Immature natural killer cell (primary cell): Measurements from ENCODE around the gene GNAS-AS1. TPM values are rescaled to one million over a fixed set of nuclear protein-coding genes. Genes with fewer than 3 reads are reported as not detected.

Experiments
- DNase-seq, 3 donors: peaks; one replicate each; pipeline ENCODE4 v3.0.0; 2022; ENCODE audit warnings: mixed read lengths in 1 of 3
- H3K27ac Mint-ChIP-seq, 6 donors: one replicate each; pipeline ENCODE4 v1.8.0; 2020; ENCODE audit warnings: mixed read lengths in 6 of 6, mild to moderate bottlenecking in 5 of 6, inconsistent platforms in 4 of 6, moderate library complexity in 3 of 6
- H3K27me3 Mint-ChIP-seq, 3 donors: one replicate each; pipeline ENCODE4 v1.8.0; 2020 to 2021; ENCODE audit warnings: low read depth in 3 of 3, mild to moderate bottlenecking in 3 of 3, mixed read lengths in 3 of 3, moderate library complexity in 3 of 3, inconsistent platforms in 1 of 3
- H3K36me3 Mint-ChIP-seq, 3 donors: one replicate each; pipeline ENCODE4 v1.8.0; 2020; ENCODE audit warnings: mixed read lengths in 3 of 3, inconsistent platforms in 2 of 3, mild to moderate bottlenecking in 2 of 3
- H3K4me1 Mint-ChIP-seq, 2 donors: one replicate each; pipeline ENCODE4 v1.8.0; 2020; ENCODE audit warnings: inconsistent platforms in 2 of 2, mild to moderate bottlenecking in 2 of 2, mixed read lengths in 2 of 2, moderate library complexity in 1 of 2
- H3K4me3 Mint-ChIP-seq, 5 donors: one replicate each; pipeline ENCODE4 v1.8.0; 2020; ENCODE audit warnings: mild to moderate bottlenecking in 5 of 5, mixed read lengths in 5 of 5, inconsistent platforms in 3 of 5, moderate library complexity in 3 of 5
- H3K9me3 Mint-ChIP-seq, 6 donors: one replicate each; pipeline ENCODE4 v1.8.0; 2020; ENCODE audit warnings: mild to moderate bottlenecking in 6 of 6, mixed read lengths in 6 of 6, inconsistent platforms in 4 of 6, moderate library complexity in 3 of 6
- polyA plus RNA-seq, 3 donors: library from polyadenylated mRNA; unstranded; fragments of 300-500 nt; fragmentation: Illumina TruSeq; gene quantifications; one replicate each; pipeline ENCODE4 v1.2.3, GENCODE V29; 2021

Gene GNAS-AS1
- polyA plus RNA-seq, 3 donors from 2014 or later = not detected

- Mint-ChIP-seq H3K9me3 (no peaks in the 10 kb centered on the region), H3K27ac (no peak overlapping the region), H3K4me3 (no peak overlapping the region), H3K36me3 (peaks cover 0 to 2% (median 0%) of the 10 kb centered on the region in 3 donors), H3K27me3 (peaks cover 0 to 5% (median under 1%) of the 10 kb centered on the region in 3 donors), H3K4me1 (no peaks in the 10 kb centered on the region)
- DNase-seq = no peak
These were observed 27.7 kb upstream of the GNAS-AS1 start for GRCh38 chr20:58878399-58878798.

- Mint-ChIP-seq H3K27me3 (peaks cover 0 to 5% (median 0%) of the 10 kb centered on the region in 3 donors), H3K27ac (no peak overlapping the region), H3K36me3 (peaks cover 0 to 2% (median 0%) of the 10 kb centered on the region in 3 donors), H3K9me3 (no peaks in the 10 kb centered on the region), H3K4me1 (no peaks in the 10 kb centered on the region), H3K4me3 (no peak overlapping the region)
- no peak for DNase-seq
These were observed 27.3 kb upstream of the GNAS-AS1 start for GRCh38 chr20:58877976-58878360.

GRCh38 chr20:58877050-58877975 is 26.6 kb upstream of the GNAS-AS1 start:
- no peaks in the 10 kb centered on the region for H3K4me1 Mint-ChIP-seq
- peaks cover 0 to 2% (median 0%) of the 10 kb centered on the region in 3 donors for H3K36me3 Mint-ChIP-seq
- no peak overlapping the region for H3K4me3 Mint-ChIP-seq
- no peak for DNase-seq
- H3K27me3 Mint-ChIP-seq = peaks cover 0 to 5% (median 0%) of the 10 kb centered on the region in 3 donors
- H3K9me3 Mint-ChIP-seq = no peaks in the 10 kb centered on the region
- H3K27ac Mint-ChIP-seq = no peak overlapping the region

GRCh38 chr20:58876437-58876836 is 25.7 kb upstream of the GNAS-AS1 start:
- H3K27me3 Mint-ChIP-seq = peaks cover 0 to 5% (median 0%) of the 10 kb centered on the region in 3 donors
- no peak for DNase-seq
- H3K4me1 Mint-ChIP-seq = no peaks in the 10 kb centered on the region
- H3K27ac Mint-ChIP-seq = no peak overlapping the region
- H3K9me3 Mint-ChIP-seq = no peaks in the 10 kb centered on the region
- peaks cover 0 to 2% (median 0%) of the 10 kb centered on the region in 3 donors for H3K36me3 Mint-ChIP-seq
- H3K4me3 Mint-ChIP-seq = no peak overlapping the region

- no peak overlapping the region for H3K27ac Mint-ChIP-seq
- peaks cover 0 to 2% (median 0%) of the 10 kb centered on the region in 3 donors for H3K27me3 Mint-ChIP-seq
- peaks cover 0 to 2% (median 0%) of the 10 kb centered on the region in 3 donors for H3K36me3 Mint-ChIP-seq
- H3K9me3 Mint-ChIP-seq = no peaks in the 10 kb centered on the region
- no peak for DNase-seq
- H3K4me1 Mint-ChIP-seq = no peaks in the 10 kb centered on the region
- H3K4me3 Mint-ChIP-seq = no peak overlapping the region
These were observed 24.9 kb upstream of the GNAS-AS1 start for GRCh38 chr20:58875541-58876134.

GRCh38 chr20:58875111-58875510 is 24.4 kb upstream of the GNAS-AS1 start:
- no peak for DNase-seq
- peaks cover 0 to 2% (median 0%) of the 10 kb centered on the region in 3 donors for H3K36me3 Mint-ChIP-seq
- H3K4me1 Mint-ChIP-seq = no peaks in the 10 kb centered on the region
- no peak overlapping the region for H3K27ac Mint-ChIP-seq
- H3K27me3 Mint-ChIP-seq = peaks cover 0 to 4% (median 0%) of the 10 kb centered on the region in 3 donors
- H3K9me3 Mint-ChIP-seq = no peaks in the 10 kb centered on the region
- no peak overlapping the region for H3K4me3 Mint-ChIP-seq

- Mint-ChIP-seq H3K4me1 (no peaks in the 10 kb centered on the region), H3K4me3 (no peak overlapping the region), H3K27me3 (peaks cover 0 to 7% (median 0%) of the 10 kb centered on the region in 3 donors), H3K9me3 (no peaks in the 10 kb centered on the region), H3K27ac (no peak overlapping the region), H3K36me3 (peaks cover 0 to 2% (median 0%) of the 10 kb centered on the region in 3 donors)
- DNase-seq = no peak
These were observed 23.8 kb upstream of the GNAS-AS1 start for GRCh38 chr20:58874469-58874868.

- no peaks in the 10 kb centered on the region for H3K9me3 Mint-ChIP-seq
- H3K27ac Mint-ChIP-seq = no peak overlapping the region
- no peak overlapping the region for H3K4me3 Mint-ChIP-seq
- H3K27me3 Mint-ChIP-seq = peaks cover 0 to 4% (median 2%) of the 10 kb centered on the region in 3 donors
- no peaks in the 10 kb centered on the region for H3K4me1 Mint-ChIP-seq
- H3K36me3 Mint-ChIP-seq = peaks cover 0 to 2% (median 0%) of the 10 kb centered on the region in 3 donors
- no peak for DNase-seq
These were observed 20.9 kb upstream of the GNAS-AS1 start for GRCh38 chr20:58871533-58872102.

GRCh38 chr20:58870293-58871014 is 19.8 kb upstream of the GNAS-AS1 start:
- peaks cover 0 to 2% (median 0%) of the 10 kb centered on the region in 3 donors for H3K36me3 Mint-ChIP-seq
- peak overlapping the region in 1 of 6 donors; percentile 8 for H3K27ac Mint-ChIP-seq
- no peaks in the 10 kb centered on the region for H3K4me1 Mint-ChIP-seq
- H3K27me3 Mint-ChIP-seq = peaks cover 0 to 4% (median 2%) of the 10 kb centered on the region in 3 donors
- H3K9me3 Mint-ChIP-seq = no peaks in the 10 kb centered on the region
- no peak overlapping the region for H3K4me3 Mint-ChIP-seq
- peak; percentile 42 to 47 (median 43) for DNase-seq

GRCh38 chr20:58869662-58870227 is 19.0 kb upstream of the GNAS-AS1 start:
- H3K9me3 Mint-ChIP-seq = no peaks in the 10 kb centered on the region
- peaks cover 0 to 6% (median 2%) of the 10 kb centered on the region in 3 donors for H3K27me3 Mint-ChIP-seq
- H3K27ac Mint-ChIP-seq = no peak overlapping the region
- DNase-seq = no peak
- peaks cover 0 to 2% (median 0%) of the 10 kb centered on the region in 3 donors for H3K36me3 Mint-ChIP-seq
- H3K4me3 Mint-ChIP-seq = no peak overlapping the region
- no peaks in the 10 kb centered on the region for H3K4me1 Mint-ChIP-seq

- Mint-ChIP-seq H3K27me3 (peaks cover 0 to 8% (median 2%) of the 10 kb centered on the region in 3 donors), H3K4me1 (no peaks in the 10 kb centered on the region), H3K9me3 (no peaks in the 10 kb centered on the region), H3K36me3 (no peaks in the 10 kb centered on the region), H3K27ac (no peak overlapping the region), H3K4me3 (no peak overlapping the region)
- DNase-seq = no peak
These were observed 18.1 kb upstream of the GNAS-AS1 start for GRCh38 chr20:58868795-58869194.

GRCh38 chr20:58867211-58867610 is 16.5 kb upstream of the GNAS-AS1 start:
- Mint-ChIP-seq H3K27me3 (peaks cover 0 to 8% (median 2%) of the 10 kb centered on the region in 3 donors), H3K4me1 (no peaks in the 10 kb centered on the region)

GRCh38 chr20:58865843-58866242 is 15.1 kb upstream of the GNAS-AS1 start:
- no peaks in the 10 kb centered on the region for H3K9me3 Mint-ChIP-seq
- no peaks in the 10 kb centered on the region for H3K4me1 Mint-ChIP-seq

More at GRCh38 chr20:58867211-58867610, 16.5 kb upstream of the GNAS-AS1 start:
- H3K36me3 Mint-ChIP-seq = no peaks in the 10 kb centered on the region
- DNase-seq = no peak
- no peaks in the 10 kb centered on the region for H3K9me3 Mint-ChIP-seq
- no peak overlapping the region for H3K4me3 Mint-ChIP-seq
- H3K27ac Mint-ChIP-seq = no peak overlapping the region

More at GRCh38 chr20:58865843-58866242, 15.1 kb upstream of the GNAS-AS1 start:
- DNase-seq = no peak
- H3K4me3 Mint-ChIP-seq = no peak overlapping the region
- peaks cover 2 to 10% (median 2%) of the 10 kb centered on the region in 3 donors for H3K27me3 Mint-ChIP-seq
- no peak overlapping the region for H3K27ac Mint-ChIP-seq
- H3K36me3 Mint-ChIP-seq = no peaks in the 10 kb centered on the region
